ENCODE data around the gene HAND1.
"Not testable (repeated sequence)": the region's sequence is repeated elsewhere in the genome, so short reads cannot be mapped to it uniquely, and the experiment has no call there.

- not testable (repeated sequence) for TF ChIP-seq CTCF, POLR2A (IDR thresholded peaks at IDR 0.05)
Measured at GRCh38 chr5:154515488-154515887, 37.5 kb upstream of the HAND1 start.
